Ascending aorta (tissue), 2 donors: ENCODE results near the gene ETNK2. TPM values are rescaled to one million over a fixed set of nuclear protein-coding genes. Genes with fewer than 3 reads are reported as not detected.

ENCODE experiments used
- DNase-seq, 2 donors: peaks; one replicate each; pipeline ENCODE4 v3.0.0-alpha.2; 2019; ENCODE audit warnings: low spot score in 2 of 2
- H3K27ac ChIP-seq, 2 donors: fragments of 200-600 bp; sonication (generic); one replicate each; pipeline ENCODE4 v1.5.1; 2016 to 2017; ENCODE audit warnings: mild to moderate bottlenecking in 1 of 2
- H3K27me3 ChIP-seq: fragments of 200-600 bp; sonication (generic); one replicate; pipeline ENCODE4 v1.5.1; 2017
- H3K36me3 ChIP-seq, 2 donors: fragments of 200-600 bp; sonication (generic); one replicate each; pipeline ENCODE4 v1.5.1; 2016
- H3K4me1 ChIP-seq, 2 donors: fragments of 200-600 bp; sonication (generic); one replicate each; pipeline ENCODE4 v1.5.1; 2016 to 2017; ENCODE audit warnings: mild to moderate bottlenecking in 1 of 2
- H3K4me3 ChIP-seq, 2 donors: fragments of 200-600 bp; sonication (generic); one replicate each; pipeline ENCODE4 v1.5.1; 2016 to 2017; ENCODE audit warnings: mild to moderate bottlenecking in 1 of 2
- H3K9me3 ChIP-seq, 2 donors: fragments of 200-600 bp; sonication (generic); one replicate each; pipeline ENCODE4 v1.5.1; 2016
- intact Hi-C: fragments of 100-400 bp; cut with DNase I; formaldehyde crosslinking; loops from one replicate; pipeline ENCODE4 v1.15.1; 2023
- total RNA-seq: library from RNA; depleted of rRNA; stranded (reverse); fragments of >200 nt; gene quantifications from one replicate; pipeline ENCODE4 v1.1.0, GENCODE V29; 2016
- TF ChIP-seq, protein P1 (sequence below), 3 experiments: fragments of 200-600 bp in 2 of 3; fragments of 450-650 bp in 1 of 3; sonication (generic) in 2 of 3; IDR thresholded peaks; one replicate each; pipeline ENCODE4 v1.5.1; 2016 to 2019; ENCODE audit warnings: antibody characterized with exemption in 3 of 3, mild to moderate bottlenecking in 1 of 3, moderate library complexity in 1 of 3

Gene ETNK2
- total RNA-seq, 1 donor from 2014 or later, result 22.0 TPM

DNA sequence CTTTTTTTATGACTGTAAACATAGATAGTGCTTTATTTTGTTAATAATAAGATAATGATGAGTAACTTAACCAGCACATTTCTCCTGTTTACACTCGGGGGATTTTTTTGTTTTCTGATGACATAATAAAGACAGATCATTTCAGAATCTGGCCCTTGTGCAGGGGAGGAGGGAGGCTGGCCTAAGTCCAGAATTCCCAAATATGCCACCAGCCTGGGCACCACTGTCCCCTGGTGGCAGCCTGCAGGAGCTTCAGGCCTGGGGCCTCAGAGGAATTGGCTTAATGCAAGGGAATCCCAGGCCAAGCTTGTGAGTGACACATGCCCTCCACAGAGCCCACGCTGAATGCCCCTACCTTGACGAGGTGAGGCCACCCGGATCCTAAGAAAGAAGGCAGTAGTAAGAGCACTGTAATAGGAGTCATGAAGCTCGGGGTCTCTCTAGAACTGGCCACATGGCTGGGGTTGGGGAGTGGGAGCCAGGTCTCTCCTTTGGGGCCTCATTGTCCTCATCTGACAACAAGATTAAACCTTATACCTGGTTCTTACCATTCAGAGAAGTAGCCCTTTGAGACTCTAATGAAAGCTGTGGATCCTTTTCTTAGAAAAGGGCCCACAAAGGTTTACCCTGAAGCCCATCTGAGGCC lies 24.1 kb downstream of the ETNK2 start:
- Histone ChIP-seq H3K4me3 (no peak overlapping the region), H3K9me3 (no peaks in the 10 kb centered on the region), H3K36me3 (peaks cover 14 to 35% of the 10 kb centered on the region in 2 donors), H3K27ac (peak overlapping the region; percentile 56 to 66), H3K4me1 (peaks cover 0 to 23% of the 10 kb centered on the region in 2 donors), H3K27me3 (no peaks in the 10 kb centered on the region)
- TF ChIP-seq, protein P1, sequence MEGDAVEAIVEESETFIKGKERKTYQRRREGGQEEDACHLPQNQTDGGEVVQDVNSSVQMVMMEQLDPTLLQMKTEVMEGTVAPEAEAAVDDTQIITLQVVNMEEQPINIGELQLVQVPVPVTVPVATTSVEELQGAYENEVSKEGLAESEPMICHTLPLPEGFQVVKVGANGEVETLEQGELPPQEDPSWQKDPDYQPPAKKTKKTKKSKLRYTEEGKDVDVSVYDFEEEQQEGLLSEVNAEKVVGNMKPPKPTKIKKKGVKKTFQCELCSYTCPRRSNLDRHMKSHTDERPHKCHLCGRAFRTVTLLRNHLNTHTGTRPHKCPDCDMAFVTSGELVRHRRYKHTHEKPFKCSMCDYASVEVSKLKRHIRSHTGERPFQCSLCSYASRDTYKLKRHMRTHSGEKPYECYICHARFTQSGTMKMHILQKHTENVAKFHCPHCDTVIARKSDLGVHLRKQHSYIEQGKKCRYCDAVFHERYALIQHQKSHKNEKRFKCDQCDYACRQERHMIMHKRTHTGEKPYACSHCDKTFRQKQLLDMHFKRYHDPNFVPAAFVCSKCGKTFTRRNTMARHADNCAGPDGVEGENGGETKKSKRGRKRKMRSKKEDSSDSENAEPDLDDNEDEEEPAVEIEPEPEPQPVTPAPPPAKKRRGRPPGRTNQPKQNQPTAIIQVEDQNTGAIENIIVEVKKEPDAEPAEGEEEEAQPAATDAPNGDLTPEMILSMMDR (IDR thresholded peaks at IDR 0.05), result peak; percentile 94 to 98 (median 97)
- intact Hi-C loops, result loop anchor here (1.0 to 2.0 kb wide), 2 partner anchors 23 to 54 kb away; partner anchors contain the start of gene SOX13
- peak in 1 of 2 donors; percentile 85 for DNase-seq

DNA sequence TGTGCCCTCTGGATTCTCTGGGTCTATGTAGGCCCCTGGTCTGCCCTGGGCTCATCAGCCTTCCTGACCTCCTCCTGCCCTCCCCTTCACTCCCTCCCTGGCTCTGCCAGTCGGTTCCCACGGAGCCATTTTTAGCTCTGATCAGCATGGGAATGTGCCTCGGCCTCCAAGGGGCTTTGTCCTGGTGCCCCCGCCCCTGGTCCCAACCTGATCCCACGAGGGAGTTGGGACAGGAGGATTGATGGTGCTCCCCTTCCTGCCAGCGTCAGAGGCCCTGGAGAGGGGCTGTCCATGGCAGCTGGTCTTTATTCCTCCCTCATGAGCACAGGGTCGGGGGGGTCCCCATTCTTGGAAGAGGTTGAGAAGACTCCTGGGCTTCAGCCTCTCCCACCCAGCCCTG lies 24.9 kb downstream of the ETNK2 start:
- H3K4me1 ChIP-seq, result peaks cover 0 to 23% of the 10 kb centered on the region in 2 donors
- intact Hi-C loops, result loop anchor here (1.0 kb wide), 1 partner anchor 54 kb away; the partner anchor contains the start of gene SOX13

DNA sequence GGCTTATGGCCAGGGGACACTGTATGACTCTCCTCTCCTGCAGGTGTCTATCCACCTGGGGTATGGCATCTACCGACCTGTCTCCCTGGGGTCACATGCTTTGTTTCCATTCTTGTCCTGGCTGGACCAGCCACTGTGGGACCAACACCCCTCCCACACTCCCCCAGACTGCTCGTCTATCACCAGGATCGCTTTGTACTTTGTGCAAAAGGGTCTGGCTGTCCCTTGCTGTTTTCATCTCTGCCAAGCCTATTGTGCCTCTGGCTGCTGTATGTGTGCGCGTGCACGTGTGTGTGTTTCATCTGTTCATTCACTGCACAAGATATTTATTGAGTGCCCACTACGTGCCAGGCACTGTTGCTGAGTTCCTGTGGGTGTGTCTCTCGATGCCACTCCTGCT lies 25.5 kb downstream of the ETNK2 start:
- H3K4me1 ChIP-seq, result peaks cover 0 to 23% of the 10 kb centered on the region in 2 donors
- DNase-seq, result no peak
- H3K36me3 ChIP-seq, result peaks cover 25 to 48% of the 10 kb centered on the region in 2 donors
- no peaks in the 10 kb centered on the region for H3K27me3 ChIP-seq
- no peak overlapping the region for H3K4me3 ChIP-seq
- intact Hi-C loops, result no loop called here
- peak overlapping the region in 1 of 2 donors; percentile 66 for H3K27ac ChIP-seq
- no peaks in the 10 kb centered on the region for H3K9me3 ChIP-seq
- TF ChIP-seq, protein P1 (IDR thresholded peaks at IDR 0.05), result no peak

More for the DNA sequence above, 24.9 kb downstream of the ETNK2 start:
- Histone ChIP-seq H3K9me3 (no peaks in the 10 kb centered on the region), H3K4me3 (no peak overlapping the region), H3K27ac (peak overlapping the region; percentile 56 to 66), H3K36me3 (peaks cover 20 to 42% of the 10 kb centered on the region in 2 donors), H3K27me3 (no peaks in the 10 kb centered on the region)
- TF ChIP-seq, protein P1 (IDR thresholded peaks at IDR 0.05), result no peak
- DNase-seq, result no peak

DNA sequence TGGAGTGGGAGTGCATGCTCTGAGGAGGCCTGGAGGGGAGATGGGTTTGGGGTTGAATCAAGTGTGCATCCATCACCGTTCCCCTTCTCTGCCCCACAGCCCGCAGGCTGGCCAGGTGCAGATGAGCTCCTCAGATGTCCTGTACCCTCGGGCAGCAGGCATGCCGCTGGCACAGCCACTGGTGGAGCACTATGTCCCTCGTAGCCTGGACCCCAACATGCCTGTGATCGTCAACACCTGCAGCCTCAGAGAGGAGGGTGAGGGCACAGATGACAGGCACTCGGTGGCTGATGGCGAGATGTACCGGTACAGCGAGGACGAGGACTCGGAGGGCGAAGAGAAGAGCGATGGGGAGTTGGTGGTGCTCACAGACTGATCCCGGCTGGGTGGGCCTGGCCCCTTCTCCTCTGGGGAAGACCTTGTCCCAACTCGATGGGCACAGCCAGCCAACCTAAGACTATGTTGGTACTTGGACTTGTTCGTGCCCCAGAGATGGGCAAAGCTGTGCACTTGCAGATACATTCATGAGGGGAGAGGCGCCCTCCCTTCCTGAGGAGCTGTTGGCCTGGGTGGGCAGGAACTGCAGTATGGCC lies 26.0 kb downstream of the ETNK2 start:
- Histone ChIP-seq H3K4me1 (peaks cover 0 to 22% of the 10 kb centered on the region in 2 donors), H3K27me3 (no peaks in the 10 kb centered on the region), H3K4me3 (no peak overlapping the region), H3K27ac (no peak overlapping the region), H3K9me3 (no peaks in the 10 kb centered on the region), H3K36me3 (peaks cover 25 to 53% of the 10 kb centered on the region in 2 donors)
- intact Hi-C loops, result no loop called here
- no peak for DNase-seq
- TF ChIP-seq, protein P1 (IDR thresholded peaks at IDR 0.05), result no peak

DNA sequence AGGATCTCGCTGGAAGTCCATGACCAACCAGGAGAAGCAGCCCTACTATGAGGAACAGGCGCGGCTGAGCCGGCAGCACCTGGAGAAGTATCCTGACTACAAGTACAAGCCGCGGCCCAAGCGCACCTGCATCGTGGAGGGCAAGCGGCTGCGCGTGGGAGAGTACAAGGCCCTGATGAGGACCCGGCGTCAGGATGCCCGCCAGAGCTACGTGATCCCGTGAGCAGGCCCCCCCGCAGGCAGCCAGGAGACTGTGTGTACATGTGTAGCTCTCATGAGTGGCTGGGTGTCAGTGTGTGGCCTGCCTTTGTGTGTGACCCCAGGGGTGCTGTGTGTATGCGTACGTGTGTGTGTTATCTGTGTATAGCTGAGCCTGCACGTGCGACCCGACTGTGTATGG lies 27.2 kb downstream of the ETNK2 start:
- intact Hi-C loops, result no loop called here
- H3K27me3 ChIP-seq, result no peaks in the 10 kb centered on the region
- no peak overlapping the region for H3K27ac ChIP-seq

More for the DNA sequence above, 27.2 kb downstream of the ETNK2 start:
- H3K4me3 ChIP-seq, result no peak overlapping the region
- peaks cover 0 to 17% of the 10 kb centered on the region in 2 donors for H3K4me1 ChIP-seq
- TF ChIP-seq, protein P1 (IDR thresholded peaks at IDR 0.05), result no peak
- H3K9me3 ChIP-seq, result no peaks in the 10 kb centered on the region
- peaks cover 28 to 53% of the 10 kb centered on the region in 2 donors for H3K36me3 ChIP-seq
- DNase-seq, result no peak
